Spleen (tissue), 7 donors: ENCODE measurements around the gene CLPX.

Experiments
- CTCF ChIP-seq, 11 experiments: fragments of 200-600 bp in 7 of 11; fragments of 450-650 bp in 4 of 11; sonication (generic) in 4 of 11; IDR thresholded peaks in 8 of 11; conservative IDR thresholded peaks in 3 of 11; 1 replicate in 7 of 11; 2 replicates in 4 of 11; pipeline versions ENCODE4 v1.4.0 to v1.8.0; 2016 to 2021; ENCODE audit warnings: antibody characterized with exemption in 11 of 11, inconsistent platforms in 4 of 11, mild to moderate bottlenecking in 1 of 11
- POLR2A ChIP-seq, 3 donors: fragments of 450-650 bp; IDR thresholded peaks; one replicate each; pipeline ENCODE4 v1.5.1; 2017; ENCODE audit warnings: antibody characterized with exemption in 3 of 3, mild to moderate bottlenecking in 1 of 3
- POLR2AphosphoS5 ChIP-seq, 3 donors: sonication (generic); formaldehyde crosslinking; IDR thresholded peaks; one replicate each; pipeline ENCODE4 v1.5.1; 2017; ENCODE audit warnings: antibody characterized with exemption in 3 of 3
- donor health status: DM: no; HTN: no; CAD: no; lungs with moderate emphysema.
- donor health status: DM: no; HTN: no; CAD: no.
- donor health status: DM: no; HTN: no; CAD: no.

GRCh38 chr15:65204931-65205660 is 20.0 kb upstream of the CLPX start:
- TF ChIP-seq CTCF (IDR thresholded peaks at IDR 0.05 in 8 of 11, conservative IDR thresholded peaks at IDR 0.05 in 3 of 11): no peak
- TF ChIP-seq POLR2AphosphoS5 (IDR thresholded peaks at IDR 0.05): no peak
- TF ChIP-seq POLR2A (IDR thresholded peaks at IDR 0.05): no peak
